ENCODE data around the gene FAM13A. TPM values are rescaled to one million over a fixed set of nuclear protein-coding genes. Genes with fewer than 3 reads are reported as not detected.
"Not testable (repeated sequence)": the region's sequence is repeated elsewhere in the genome, so short reads cannot be mapped to it uniquely, and the experiment has no call there.

The FAM13A gene
- total and polyA plus RNA-seq, 4 donors = 31.0 to 41.4 (median 35.8) TPM

DNA sequence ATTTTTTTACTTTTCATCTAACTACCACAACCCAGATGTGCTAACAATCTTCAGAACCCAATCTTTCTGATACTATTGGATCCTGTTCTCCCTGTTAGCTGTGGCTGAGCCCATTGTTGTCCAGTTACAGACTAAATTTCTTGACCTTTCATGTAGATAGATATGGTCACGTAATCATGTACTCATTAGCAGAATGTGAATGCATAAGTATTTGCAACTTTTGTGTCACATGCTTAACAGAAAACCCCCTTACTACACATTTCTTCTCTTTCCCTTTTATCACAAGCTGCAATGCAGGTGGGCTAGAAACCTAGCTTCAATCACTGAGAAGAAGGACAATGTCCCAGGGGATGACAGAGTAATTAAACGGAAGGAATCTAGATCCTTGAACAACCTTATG is 13.1 kb upstream of the FAM13A start:
- no CpG with 5 or more reads among the region's 2 CpGs for WGBS (ENCODE audit: insufficient coverage)
- Histone ChIP-seq H3K27ac (ENCODE audit: low read depth, low read length) (no peak overlapping the region), H3K9me3 (ENCODE audit: control insufficient read depth, insufficient read depth, low read length) (no peaks in the 10 kb centered on the region), H3K4me3 (ENCODE audit: low read depth, low read length) (no peak overlapping the region), H3K27me3 (ENCODE audit: control insufficient read depth, insufficient read depth, low read length) (no peaks in the 10 kb centered on the region), H3K4me1 (ENCODE audit: control insufficient read depth, insufficient read depth, low read length) (no peaks in the 10 kb centered on the region), H3K36me3 (ENCODE audit: control insufficient read depth, insufficient read depth, low read length) (no peaks in the 10 kb centered on the region)
- no peak for DNase-seq (ENCODE audit: low read depth in 4 of 6, low spot score in 6 of 6)

DNA sequence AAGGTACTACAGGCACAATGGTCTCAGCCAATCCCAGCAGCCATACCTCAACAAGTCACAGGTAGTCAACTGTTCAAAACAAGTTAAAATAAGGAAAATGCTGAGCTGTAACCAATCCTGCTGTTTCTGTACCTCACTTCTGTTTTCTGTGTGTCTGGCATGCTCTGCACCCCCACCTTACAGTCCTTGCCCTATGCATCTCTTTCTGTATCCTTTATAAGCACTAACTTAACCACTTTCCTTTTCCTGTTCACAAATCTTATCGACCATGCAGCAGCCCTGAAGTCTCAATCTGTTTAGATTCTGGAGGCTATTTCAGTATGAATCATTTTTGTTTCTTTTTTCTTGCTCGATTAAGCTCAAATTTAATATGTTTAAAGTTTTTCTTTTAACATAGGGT is 12.5 kb upstream of the FAM13A start:
- H3K27ac ChIP-seq (ENCODE audit: low read depth, low read length) = no peak overlapping the region
- no peaks in the 10 kb centered on the region for H3K36me3 ChIP-seq (ENCODE audit: control insufficient read depth, insufficient read depth, low read length)
- H3K4me3 ChIP-seq (ENCODE audit: low read depth, low read length) = no peak overlapping the region
- no peaks in the 10 kb centered on the region for H3K27me3 ChIP-seq (ENCODE audit: control insufficient read depth, insufficient read depth, low read length)
- no CpG with 5 or more reads among the region's 2 CpGs for WGBS (ENCODE audit: insufficient coverage)
- H3K4me1 ChIP-seq (ENCODE audit: control insufficient read depth, insufficient read depth, low read length) = no peaks in the 10 kb centered on the region
- no peaks in the 10 kb centered on the region for H3K9me3 ChIP-seq (ENCODE audit: control insufficient read depth, insufficient read depth, low read length)
- DNase-seq (ENCODE audit: low read depth in 4 of 6, low spot score in 6 of 6) = no peak

DNA sequence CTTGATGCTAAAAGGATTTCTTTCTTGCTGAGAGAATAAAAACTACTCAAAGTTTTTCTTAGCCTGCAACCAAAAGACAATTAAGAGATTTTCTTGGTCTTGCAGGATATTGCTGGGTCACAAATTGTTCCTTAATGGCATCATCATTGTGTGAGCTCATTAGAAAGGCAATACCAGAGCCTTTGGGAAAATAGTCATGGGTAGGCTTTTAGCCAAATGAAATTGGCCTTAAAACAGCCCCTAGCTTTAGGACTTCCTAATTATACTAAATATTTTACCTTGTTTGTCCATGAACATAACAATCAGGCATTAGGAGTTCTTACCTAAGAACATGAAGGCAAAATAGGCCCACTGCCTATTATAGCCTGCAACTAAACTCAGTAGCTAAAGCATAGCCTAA is 10.4 kb upstream of the FAM13A start:
- peak in 2 of 6 donors; percentile 7 to 76 for DNase-seq (ENCODE audit: low read depth in 4 of 6, low spot score in 6 of 6)
- H3K27ac ChIP-seq (ENCODE audit: low read depth, low read length) = no peak overlapping the region
- no peaks in the 10 kb centered on the region for H3K4me1 ChIP-seq (ENCODE audit: control insufficient read depth, insufficient read depth, low read length)
- H3K27me3 ChIP-seq (ENCODE audit: control insufficient read depth, insufficient read depth, low read length) = no peaks in the 10 kb centered on the region
- H3K4me3 ChIP-seq (ENCODE audit: low read depth, low read length) = no peak overlapping the region
- H3K36me3 ChIP-seq (ENCODE audit: control insufficient read depth, insufficient read depth, low read length) = no peaks in the 10 kb centered on the region
- H3K9me3 ChIP-seq (ENCODE audit: control insufficient read depth, insufficient read depth, low read length) = no peaks in the 10 kb centered on the region

DNA sequence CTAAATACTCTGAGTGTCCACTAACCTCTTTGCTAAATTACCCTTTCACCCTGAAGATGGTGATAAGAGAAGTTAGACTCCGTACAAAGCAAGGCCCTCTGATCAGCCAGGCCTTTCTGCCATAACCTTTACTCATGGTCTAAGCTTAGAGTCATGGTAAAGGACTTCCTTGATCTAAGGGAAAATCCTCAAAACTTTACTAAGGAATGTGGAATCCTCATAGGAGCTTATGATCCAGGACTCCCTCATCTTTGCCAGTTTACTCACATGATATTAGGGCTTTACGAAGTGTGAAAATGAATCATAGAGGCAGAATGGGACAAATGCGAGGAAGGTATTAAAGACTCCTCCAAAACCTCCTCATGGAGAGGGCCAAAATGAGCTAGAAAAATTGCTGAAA is 7.9 kb upstream of the FAM13A start:
- DNase-seq (ENCODE audit: low read depth in 4 of 6, low spot score in 6 of 6) = no peak
- Histone ChIP-seq H3K9me3 (ENCODE audit: control insufficient read depth, insufficient read depth, low read length) (no peaks in the 10 kb centered on the region), H3K36me3 (ENCODE audit: control insufficient read depth, insufficient read depth, low read length) (no peaks in the 10 kb centered on the region), H3K4me1 (ENCODE audit: control insufficient read depth, insufficient read depth, low read length) (no peaks in the 10 kb centered on the region), H3K4me3 (ENCODE audit: low read depth, low read length) (no peak overlapping the region), H3K27me3 (ENCODE audit: control insufficient read depth, insufficient read depth, low read length) (no peaks in the 10 kb centered on the region), H3K27ac (ENCODE audit: low read depth, low read length) (no peak overlapping the region)
- WGBS (ENCODE audit: insufficient coverage) = no CpG with 5 or more reads among the region's 3 CpGs

DNA sequence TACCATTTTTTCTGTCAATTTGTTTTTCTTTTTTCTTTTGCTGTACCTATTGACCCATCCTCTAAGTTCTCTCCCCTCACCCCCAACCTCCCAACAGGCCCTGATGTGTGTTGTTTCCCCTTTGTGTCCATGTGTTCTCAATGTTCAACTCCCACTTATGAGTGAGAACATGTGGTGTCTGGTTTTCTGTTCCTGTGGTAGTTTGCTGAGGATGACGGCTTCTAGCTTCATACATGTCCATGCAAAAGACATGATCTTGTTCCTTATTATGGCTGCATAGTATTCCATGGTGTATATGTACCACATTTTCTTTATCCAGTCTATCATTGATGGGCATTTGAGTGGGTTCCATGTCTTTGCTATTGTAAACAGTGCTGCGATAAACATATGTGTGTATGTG is 859 bp upstream of the FAM13A start:
- H3K27me3 ChIP-seq (ENCODE audit: control insufficient read depth, insufficient read depth, low read length); H3K27ac ChIP-seq (ENCODE audit: low read depth, low read length); H3K36me3 ChIP-seq (ENCODE audit: control insufficient read depth, insufficient read depth, low read length); DNase-seq (ENCODE audit: low read depth in 4 of 6, low spot score in 6 of 6); H3K9me3 ChIP-seq (ENCODE audit: control insufficient read depth, insufficient read depth, low read length); H3K4me1 ChIP-seq (ENCODE audit: control insufficient read depth, insufficient read depth, low read length); H3K4me3 ChIP-seq (ENCODE audit: low read depth, low read length): not testable (repeated sequence)
- no CpG with 5 or more reads among the region's 2 CpGs for WGBS (ENCODE audit: insufficient coverage)

DNA sequence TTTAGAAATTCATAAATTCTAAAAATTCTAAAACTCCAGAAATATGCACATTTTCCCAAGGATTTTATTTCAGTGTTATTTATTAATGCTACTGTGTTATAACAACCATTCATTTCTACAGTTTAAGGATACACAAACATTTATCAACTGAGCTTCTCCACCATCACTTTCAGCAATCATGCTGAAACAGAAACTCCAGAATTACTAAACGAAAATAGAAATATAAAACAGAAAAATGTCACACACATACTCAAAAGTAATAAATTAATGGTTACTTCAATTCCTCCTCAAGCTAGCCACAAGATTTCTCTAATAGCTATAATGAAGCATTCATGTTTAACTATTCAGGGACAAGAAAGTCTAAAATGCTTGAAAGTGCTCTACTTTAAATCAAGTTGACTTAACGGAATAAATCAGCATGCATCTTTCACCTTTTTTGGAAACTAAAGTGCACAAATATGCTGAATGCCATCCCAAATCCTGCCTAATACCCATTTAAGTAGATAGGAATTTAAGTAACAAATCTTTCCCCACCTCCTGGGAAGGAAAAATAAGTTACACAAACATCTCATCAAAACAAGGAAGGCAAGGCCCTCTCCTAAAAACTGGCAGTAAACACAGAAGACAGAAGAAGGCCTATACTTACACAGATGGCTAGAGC is 563 bp downstream of the FAM13A start:
- H3K36me3 ChIP-seq (ENCODE audit: control insufficient read depth, insufficient read depth, low read length) = no peaks in the 10 kb centered on the region
- peak overlapping the region; percentile 85 for H3K27ac ChIP-seq (ENCODE audit: low read depth, low read length)
- H3K9me3 ChIP-seq (ENCODE audit: control insufficient read depth, insufficient read depth, low read length) = no peaks in the 10 kb centered on the region
- H3K4me3 ChIP-seq (ENCODE audit: low read depth, low read length) = peak overlapping the region; percentile 64
- no peak for DNase-seq (ENCODE audit: low read depth in 4 of 6, low spot score in 6 of 6)
- H3K27me3 ChIP-seq (ENCODE audit: control insufficient read depth, insufficient read depth, low read length) = no peaks in the 10 kb centered on the region
- H3K4me1 ChIP-seq (ENCODE audit: control insufficient read depth, insufficient read depth, low read length) = no peaks in the 10 kb centered on the region
- no CpG with 5 or more reads among the region's 2 CpGs for WGBS (ENCODE audit: insufficient coverage)

DNA sequence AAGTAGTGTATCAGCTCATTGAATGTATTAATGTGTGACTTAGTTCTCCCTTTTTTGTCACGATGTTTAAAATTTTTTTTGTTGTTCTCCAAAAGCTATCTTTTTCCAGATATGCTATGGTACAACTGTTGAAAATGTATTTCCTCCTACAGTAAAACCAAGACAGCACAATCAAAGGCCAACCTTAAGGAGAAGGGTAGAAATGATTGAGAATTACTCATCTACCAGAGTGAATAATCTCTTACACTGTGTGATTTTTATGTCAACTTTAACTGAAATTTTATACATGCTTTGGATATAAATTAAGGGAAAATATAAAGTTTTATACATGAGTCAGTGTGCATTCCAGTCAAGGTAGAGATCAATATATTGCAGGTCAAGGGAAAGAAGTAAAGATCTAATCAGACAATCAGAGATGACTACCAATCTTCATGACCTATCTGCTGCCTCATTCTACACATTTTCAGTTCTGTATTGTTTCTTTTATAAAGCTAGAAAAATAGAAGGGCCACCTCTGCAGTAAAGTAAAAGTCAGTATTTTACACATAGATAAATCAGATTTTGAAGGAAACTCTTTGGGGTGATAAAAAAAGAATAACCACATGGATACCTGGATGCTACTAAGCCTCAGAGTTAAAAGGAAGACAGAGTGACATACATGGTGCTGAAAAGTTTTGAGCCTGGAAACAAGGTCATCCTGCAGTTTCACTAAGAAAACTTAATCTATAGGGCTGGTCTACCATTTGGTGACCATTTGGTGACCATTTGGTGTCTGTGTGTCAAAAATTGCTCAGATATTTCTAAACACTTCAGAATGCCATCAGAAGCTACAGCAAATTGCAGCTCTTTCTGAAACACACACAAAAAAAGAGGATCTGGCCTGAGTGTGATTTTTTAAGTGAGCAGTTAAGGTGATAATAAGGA is 1.6 kb downstream of the FAM13A start:
- H3K36me3 ChIP-seq (ENCODE audit: control insufficient read depth, insufficient read depth, low read length) = no peaks in the 10 kb centered on the region
- H3K27ac ChIP-seq (ENCODE audit: low read depth, low read length) = no peak overlapping the region
- no peaks in the 10 kb centered on the region for H3K4me1 ChIP-seq (ENCODE audit: control insufficient read depth, insufficient read depth, low read length)
- H3K27me3 ChIP-seq (ENCODE audit: control insufficient read depth, insufficient read depth, low read length) = no peaks in the 10 kb centered on the region
- DNase-seq (ENCODE audit: low read depth in 4 of 6, low spot score in 6 of 6) = peak in 1 of 6 donors; percentile 4
- peak overlapping the region; percentile 13 for H3K4me3 ChIP-seq (ENCODE audit: low read depth, low read length)
- no CpG with 5 or more reads among the region's 1 CpG for WGBS (ENCODE audit: insufficient coverage)
- H3K9me3 ChIP-seq (ENCODE audit: control insufficient read depth, insufficient read depth, low read length) = no peaks in the 10 kb centered on the region

DNA sequence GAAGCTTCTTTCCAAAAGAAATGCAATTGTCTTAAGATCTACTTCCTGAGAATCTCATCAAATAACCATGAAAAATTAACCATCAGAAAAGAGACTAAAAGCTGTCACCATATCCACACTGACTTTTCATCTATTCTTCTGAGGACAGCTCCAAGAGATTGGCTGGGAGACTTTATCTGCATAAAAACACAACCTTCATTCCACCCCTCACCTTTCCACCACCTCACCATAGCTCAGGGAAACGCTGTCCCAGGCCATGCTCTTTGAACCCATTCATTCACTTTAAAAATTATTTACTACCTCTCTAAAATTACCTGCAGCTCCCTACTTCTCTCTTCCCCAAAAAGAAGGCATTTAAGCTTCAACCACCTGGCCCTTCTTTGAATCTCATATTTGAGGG is 2.4 kb downstream of the FAM13A start:
- no peaks in the 10 kb centered on the region for H3K27me3 ChIP-seq (ENCODE audit: control insufficient read depth, insufficient read depth, low read length)
- no peaks in the 10 kb centered on the region for H3K9me3 ChIP-seq (ENCODE audit: control insufficient read depth, insufficient read depth, low read length)
- no peak for DNase-seq (ENCODE audit: low read depth in 4 of 6, low spot score in 6 of 6)
- H3K27ac ChIP-seq (ENCODE audit: low read depth, low read length) = no peak overlapping the region
- no peak overlapping the region for H3K4me3 ChIP-seq (ENCODE audit: low read depth, low read length)
- WGBS (ENCODE audit: insufficient coverage) = 9% methylated on average over 1 of the region's 1 CpG
- H3K4me1 ChIP-seq (ENCODE audit: control insufficient read depth, insufficient read depth, low read length) = no peaks in the 10 kb centered on the region
- H3K36me3 ChIP-seq (ENCODE audit: control insufficient read depth, insufficient read depth, low read length) = no peaks in the 10 kb centered on the region

DNA sequence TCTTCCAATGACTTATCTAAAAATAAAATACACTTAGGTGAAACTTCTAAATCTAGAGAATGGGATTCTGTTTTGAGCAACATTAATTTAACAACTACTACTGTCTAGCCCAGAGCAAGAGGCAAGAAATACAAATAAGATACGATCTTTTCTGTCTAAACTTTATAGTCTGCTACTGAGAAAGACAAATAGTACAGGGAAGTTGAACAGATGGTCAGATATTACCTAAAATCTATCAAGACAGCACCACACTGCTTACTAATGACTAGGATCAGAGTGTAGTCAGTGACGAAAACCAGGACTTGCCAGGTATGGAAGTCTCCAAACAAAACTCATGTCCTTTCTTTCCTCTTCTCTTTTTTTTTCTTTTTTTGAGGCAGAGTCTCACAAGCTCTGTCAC is 7.1 kb downstream of the FAM13A start:
- no peaks in the 10 kb centered on the region for H3K27me3 ChIP-seq (ENCODE audit: control insufficient read depth, insufficient read depth, low read length)
- no peaks in the 10 kb centered on the region for H3K9me3 ChIP-seq (ENCODE audit: control insufficient read depth, insufficient read depth, low read length)
- H3K4me3 ChIP-seq (ENCODE audit: low read depth, low read length) = no peak overlapping the region
- no peaks in the 10 kb centered on the region for H3K36me3 ChIP-seq (ENCODE audit: control insufficient read depth, insufficient read depth, low read length)
- H3K27ac ChIP-seq (ENCODE audit: low read depth, low read length) = no peak overlapping the region
- no peak for DNase-seq (ENCODE audit: low read depth in 4 of 6, low spot score in 6 of 6)
- H3K4me1 ChIP-seq (ENCODE audit: control insufficient read depth, insufficient read depth, low read length) = no peaks in the 10 kb centered on the region
- WGBS (ENCODE audit: insufficient coverage) = no CpG with 5 or more reads among the region's 2 CpGs

All from spinal cord (tissue), 10 donors.